CD14-positive monocyte (primary cell): ENCODE results near the gene TRIM29. TPM values are rescaled to one million over a fixed set of nuclear protein-coding genes. Genes with fewer than 3 reads are reported as not detected.

ENCODE experiments used
- DNase-seq, 3 donors: peaks; one replicate each; pipeline ENCODE4 v3.0.0-alpha.2; 2011 to 2022
- H2AFZ ChIP-seq: 2 replicates; pipeline ENCODE4 v1.6.0; 2012; ENCODE audit warnings: mild to moderate bottlenecking, low read depth, low read length, inconsistent platforms; ENCODE audit not compliant: insufficient read depth, poor library complexity, severe bottlenecking
- H3K27ac ChIP-seq, 2 donors: 1 replicate in 1 of 2; 2 replicates in 1 of 2; pipeline ENCODE4 v1.5.1; 2012 to 2013; ENCODE audit warnings: low read length in 2 of 2, control low read depth in 1 of 2, inconsistent platforms in 1 of 2, low read depth in 1 of 2, mild to moderate bottlenecking in 1 of 2
- H3K27me3 ChIP-seq, 2 donors: one replicate each; pipeline versions ENCODE4 v1.6.0 to v1.6.1; 2011 to 2013; ENCODE audit warnings: low read length in 2 of 2; ENCODE audit not compliant: control insufficient read depth in 2 of 2, insufficient read depth in 2 of 2
- H3K36me3 ChIP-seq, 2 donors: replicated peaks in 1 of 2; 1 replicate in 1 of 2; 2 replicates in 1 of 2; pipeline versions ENCODE4 v1.5.1 to v1.6.1; 2012 to 2013; ENCODE audit warnings: low read length in 2 of 2, control low read depth in 1 of 2, inconsistent platforms in 1 of 2, mild to moderate bottlenecking in 1 of 2; ENCODE audit not compliant: insufficient read depth in 2 of 2, control insufficient read depth in 1 of 2
- H3K4me1 ChIP-seq, 2 donors: 1 replicate in 1 of 2; 2 replicates in 1 of 2; pipeline versions ENCODE4 v1.5.1 to v1.6.1; 2012 to 2013; ENCODE audit warnings: low read length in 2 of 2, control low read depth in 1 of 2, inconsistent platforms in 1 of 2, mild to moderate bottlenecking in 1 of 2, moderate library complexity in 1 of 2; ENCODE audit not compliant: insufficient read depth in 2 of 2, control insufficient read depth in 1 of 2
- H3K4me2 ChIP-seq: replicated peaks from 2 replicates; pipeline ENCODE3; 2012; ENCODE audit warnings: low read length, moderate library complexity, mild to moderate bottlenecking; ENCODE audit not compliant: poor library complexity, severe bottlenecking; ENCODE audit errors: extremely low read depth
- H3K4me3 ChIP-seq, 3 experiments: fragments of 200-600 bp in 1 of 3; sonication (generic) in 1 of 3; replicated peaks in 1 of 3; 1 replicate in 2 of 3; 2 replicates in 1 of 3; pipeline ENCODE4 v1.5.1; 2011 to 2013; ENCODE audit warnings: low read length in 3 of 3, mild to moderate bottlenecking in 3 of 3, control low read depth in 2 of 3, low read depth in 2 of 3, inconsistent platforms in 1 of 3, moderate library complexity in 1 of 3
- H3K79me2 ChIP-seq: 2 replicates; pipeline ENCODE4 v1.6.0; 2012; ENCODE audit warnings: mild to moderate bottlenecking, control low read depth, inconsistent platforms, low read length, moderate library complexity; ENCODE audit not compliant: insufficient read depth
- H3K9ac ChIP-seq: 2 replicates; pipeline ENCODE4 v1.6.0; 2017; ENCODE audit warnings: low read length, mild to moderate bottlenecking; ENCODE audit not compliant: insufficient read depth, poor library complexity, severe bottlenecking
- H3K9me3 ChIP-seq, 2 donors: replicated peaks in 1 of 2; 1 replicate in 1 of 2; 2 replicates in 1 of 2; pipeline versions ENCODE4 v1.5.1 to v1.6.1; 2012 to 2013; ENCODE audit warnings: low read length in 2 of 2, control low read depth in 1 of 2; ENCODE audit not compliant: control insufficient read depth in 1 of 2, insufficient read depth in 1 of 2
- H4K20me1 ChIP-seq: 2 replicates; pipeline ENCODE4 v1.6.0; 2012; ENCODE audit warnings: mild to moderate bottlenecking, low read length, control low read depth, moderate library complexity; ENCODE audit not compliant: insufficient read depth
- H3K27ac Mint-ChIP-seq, 7 donors: one replicate each; pipeline ENCODE4 v1.8.0; 2020; ENCODE audit warnings: mild to moderate bottlenecking in 7 of 7, mixed read lengths in 7 of 7, moderate library complexity in 6 of 7, inconsistent platforms in 2 of 7
- H3K27me3 Mint-ChIP-seq, 3 donors: one replicate each; pipeline ENCODE4 v1.8.0; 2021 to 2022; ENCODE audit warnings: low read depth in 3 of 3, mild to moderate bottlenecking in 3 of 3, mixed read lengths in 3 of 3, moderate library complexity in 3 of 3, inconsistent platforms in 1 of 3
- H3K36me3 Mint-ChIP-seq, 2 donors: one replicate each; pipeline ENCODE4 v1.8.0; 2020; ENCODE audit warnings: mixed read lengths in 2 of 2, inconsistent platforms in 1 of 2, mild to moderate bottlenecking in 1 of 2
- H3K4me1 Mint-ChIP-seq: one replicate; pipeline ENCODE4 v1.8.0; 2020; ENCODE audit warnings: mild to moderate bottlenecking, mixed read lengths
- H3K4me3 Mint-ChIP-seq, 2 donors: one replicate each; pipeline ENCODE4 v1.8.0; 2020; ENCODE audit warnings: mild to moderate bottlenecking in 2 of 2, mixed read lengths in 2 of 2, moderate library complexity in 1 of 2
- H3K9me3 Mint-ChIP-seq, 7 donors: one replicate each; pipeline ENCODE4 v1.8.0; 2020 to 2022; ENCODE audit warnings: mixed read lengths in 7 of 7, mild to moderate bottlenecking in 6 of 7, moderate library complexity in 6 of 7, inconsistent platforms in 2 of 7
- WGBS: methylation state at CpG from one replicate; pipeline ENCODE4 v1.1.5; 2013; ENCODE audit warnings: missing lambda C conversion rate; ENCODE audit not compliant: insufficient coverage; 5-methylcytosine and 5-hydroxymethylcytosine counted together
- intact Hi-C, 2 donors: fragments of 100-400 bp; cut with micrococcal nuclease; formaldehyde crosslinking; loops; one replicate each; pipeline versions ENCODE4 v1.15.0 to v1.15.1; 2023
- polyA plus RNA-seq, 3 donors: library from polyadenylated mRNA; depleted of rRNA in 1 of 3; unstranded in 2 of 3; stranded (reverse) in 1 of 3; fragments of 300-500 nt in 2 of 3; fragments of >200 nt in 1 of 3; fragmentation: Illumina TruSeq in 2 of 3; gene quantifications; 1 replicate in 2 of 3; 2 replicates in 1 of 3; pipeline ENCODE4 v1.2.3, GENCODE V29; 2012 to 2021
- TF ChIP-seq, protein P1 (sequence below): fragments of 200-600 bp; IDR thresholded peaks from one replicate; pipeline ENCODE4 v1.8.0; 2022; ENCODE audit warnings: antibody characterized with exemption, mild to moderate bottlenecking

The TRIM29 gene
- polyA plus RNA-seq, 3 donors: not detected

DNA sequence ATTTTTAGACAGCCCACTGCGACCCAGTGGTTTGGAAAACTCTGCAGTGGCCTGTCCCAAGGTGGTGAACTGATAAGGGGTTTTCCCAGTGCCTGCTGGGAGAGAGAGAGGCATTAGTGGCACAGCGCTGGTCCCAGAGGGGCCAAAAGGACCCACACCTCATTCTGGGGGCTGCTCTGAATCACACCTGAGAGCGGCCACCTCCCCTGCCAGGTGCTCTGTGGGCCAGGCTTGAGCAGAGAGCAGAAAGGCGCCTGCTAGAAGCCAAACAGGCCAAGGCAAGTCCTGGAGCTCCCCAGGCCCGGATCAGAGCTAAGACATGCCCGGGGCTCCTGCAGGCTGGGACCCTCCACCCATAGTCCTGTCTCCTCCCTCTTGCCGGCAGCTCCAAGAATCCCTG is 20.9 kb downstream of the TRIM29 start:
- H3K4me1 ChIP-seq: no peaks in the 10 kb centered on the region
- H2AFZ ChIP-seq: no peak overlapping the region
- H3K9me3 Mint-ChIP-seq: peaks cover 0 to 2% (median 0%) of the 10 kb centered on the region in 7 donors
- H4K20me1 ChIP-seq: no peaks in the 10 kb centered on the region
- no peaks in the 10 kb centered on the region for H3K36me3 ChIP-seq
- no peaks in the 10 kb centered on the region for H3K27me3 ChIP-seq
- TF ChIP-seq, protein P1, sequence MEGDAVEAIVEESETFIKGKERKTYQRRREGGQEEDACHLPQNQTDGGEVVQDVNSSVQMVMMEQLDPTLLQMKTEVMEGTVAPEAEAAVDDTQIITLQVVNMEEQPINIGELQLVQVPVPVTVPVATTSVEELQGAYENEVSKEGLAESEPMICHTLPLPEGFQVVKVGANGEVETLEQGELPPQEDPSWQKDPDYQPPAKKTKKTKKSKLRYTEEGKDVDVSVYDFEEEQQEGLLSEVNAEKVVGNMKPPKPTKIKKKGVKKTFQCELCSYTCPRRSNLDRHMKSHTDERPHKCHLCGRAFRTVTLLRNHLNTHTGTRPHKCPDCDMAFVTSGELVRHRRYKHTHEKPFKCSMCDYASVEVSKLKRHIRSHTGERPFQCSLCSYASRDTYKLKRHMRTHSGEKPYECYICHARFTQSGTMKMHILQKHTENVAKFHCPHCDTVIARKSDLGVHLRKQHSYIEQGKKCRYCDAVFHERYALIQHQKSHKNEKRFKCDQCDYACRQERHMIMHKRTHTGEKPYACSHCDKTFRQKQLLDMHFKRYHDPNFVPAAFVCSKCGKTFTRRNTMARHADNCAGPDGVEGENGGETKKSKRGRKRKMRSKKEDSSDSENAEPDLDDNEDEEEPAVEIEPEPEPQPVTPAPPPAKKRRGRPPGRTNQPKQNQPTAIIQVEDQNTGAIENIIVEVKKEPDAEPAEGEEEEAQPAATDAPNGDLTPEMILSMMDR: no peak
- H3K27ac Mint-ChIP-seq: no peak overlapping the region
- no peak overlapping the region for H3K4me3 Mint-ChIP-seq
- H3K79me2 ChIP-seq: no peaks in the 10 kb centered on the region
- 80% methylated on average over 2 of the region's 7 CpGs for WGBS
- peaks cover 11 to 21% (median 16%) of the 10 kb centered on the region in 3 donors for H3K27me3 Mint-ChIP-seq
- no peaks in the 10 kb centered on the region for H3K4me1 Mint-ChIP-seq
- intact Hi-C loops: no loop called here
- DNase-seq: no peak
- H3K27ac ChIP-seq: no peak overlapping the region
- no peak overlapping the region for H3K4me3 ChIP-seq
- no peak overlapping the region for H3K9ac ChIP-seq
- H3K9me3 ChIP-seq: no peaks in the 10 kb centered on the region
- no peak overlapping the region for H3K4me2 ChIP-seq
- no peaks in the 10 kb centered on the region for H3K36me3 Mint-ChIP-seq

DNA sequence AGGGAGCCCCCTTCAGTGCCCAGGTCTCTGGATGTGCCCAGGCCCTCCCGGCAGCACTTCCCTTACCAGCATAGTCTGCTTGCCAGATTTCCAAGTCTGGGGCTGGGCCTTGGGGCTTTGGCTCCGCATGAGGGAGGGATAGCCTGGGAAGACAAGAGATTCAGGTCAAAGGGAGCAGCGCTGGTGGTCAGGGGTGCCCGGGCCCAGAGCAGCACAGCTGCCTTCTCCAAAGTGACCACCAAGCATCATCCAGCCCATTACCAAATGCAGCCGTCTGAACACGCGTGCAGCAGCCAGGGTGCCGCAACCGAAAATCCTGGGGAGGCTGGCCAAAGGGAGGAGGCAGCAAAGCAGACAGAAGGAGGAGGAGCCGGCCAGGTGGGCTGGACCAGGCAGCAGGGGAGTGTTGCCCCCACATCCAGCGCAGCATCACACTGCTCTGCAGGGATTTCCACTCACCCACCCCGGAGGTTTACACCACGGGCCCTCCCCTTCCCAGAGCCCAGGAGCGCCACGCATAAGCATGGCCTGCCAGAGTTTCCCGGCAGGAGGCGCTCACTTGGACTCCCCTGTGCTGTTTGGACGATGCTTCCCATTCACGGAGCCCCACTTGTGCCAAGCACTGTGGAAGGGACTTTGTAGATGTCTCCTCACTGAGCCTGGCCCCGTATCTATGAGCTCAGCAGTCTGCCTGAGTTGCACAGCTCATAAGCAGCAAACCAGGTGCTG is 22.5 kb downstream of the TRIM29 start:
- Mint-ChIP-seq H3K27ac (no peak overlapping the region), H3K27me3 (peaks cover 12 to 24% (median 14%) of the 10 kb centered on the region in 3 donors), H3K36me3 (no peaks in the 10 kb centered on the region), H3K4me3 (no peak overlapping the region), H3K9me3 (peaks cover 0 to 2% (median 0%) of the 10 kb centered on the region in 7 donors), H3K4me1 (no peaks in the 10 kb centered on the region)
- no peaks in the 10 kb centered on the region for H4K20me1 ChIP-seq
- 68% methylated on average over 15 of the region's 20 CpGs for WGBS
- TF ChIP-seq, protein P1: no peak
- intact Hi-C loops: no loop called here
- no peak overlapping the region for H3K4me3 ChIP-seq
- DNase-seq: no peak
- H3K9me3 ChIP-seq: no peaks in the 10 kb centered on the region
- H3K4me2 ChIP-seq: no peak overlapping the region
- H2AFZ ChIP-seq: no peak overlapping the region
- no peak overlapping the region for H3K9ac ChIP-seq
- no peaks in the 10 kb centered on the region for H3K27me3 ChIP-seq
- H3K4me1 ChIP-seq: no peaks in the 10 kb centered on the region
- H3K36me3 ChIP-seq: no peaks in the 10 kb centered on the region
- no peaks in the 10 kb centered on the region for H3K79me2 ChIP-seq
- no peak overlapping the region for H3K27ac ChIP-seq
